ENCODE data around the gene SBF1.
A peak's percentile ranks its signal among the peaks of the same experiment; 100 is the strongest.

SBF1 gene

GRCh38 chr22:50465066-50465930 lies 9.5 kb downstream of the SBF1 start:
- no peak for DNase-seq

- DNase-seq = no peak
These were observed 10.4 kb downstream of the SBF1 start for GRCh38 chr22:50464451-50464850.

GRCh38 chr22:50463188-50463900 lies 11.5 kb downstream of the SBF1 start:
- DNase-seq = no peak

- DNase-seq = no peak
These were observed 12.8 kb downstream of the SBF1 start for GRCh38 chr22:50461979-50462540.

GRCh38 chr22:50461536-50461935 lies 13.3 kb downstream of the SBF1 start:
- DNase-seq = no peak

GRCh38 chr22:50460938-50461337 lies 13.9 kb downstream of the SBF1 start:
- no peak for DNase-seq

- no peak for DNase-seq
These were observed 15.2 kb downstream of the SBF1 start for GRCh38 chr22:50459496-50460140.

- DNase-seq = no peak
These were observed 15.8 kb downstream of the SBF1 start for GRCh38 chr22:50459016-50459415.

- no peak for DNase-seq
These were observed 18.2 kb downstream of the SBF1 start for GRCh38 chr22:50456466-50457234.

- DNase-seq = no peak
These were observed 18.8 kb downstream of the SBF1 start for GRCh38 chr22:50456026-50456425.

- no peak for DNase-seq
These were observed 19.6 kb downstream of the SBF1 start for GRCh38 chr22:50455201-50455600.

- DNase-seq = no peak
These were observed 20.2 kb downstream of the SBF1 start for GRCh38 chr22:50454556-50455075.

- DNase-seq = no peak
These were observed 22.2 kb downstream of the SBF1 start for GRCh38 chr22:50452649-50453048.

- no peak for DNase-seq
These were observed 27.0 kb downstream of the SBF1 start for GRCh38 chr22:50447576-50448551.

GRCh38 chr22:50446708-50447575 lies 27.9 kb downstream of the SBF1 start:
- no peak for DNase-seq

- DNase-seq = no peak
These were observed 28.7 kb downstream of the SBF1 start for GRCh38 chr22:50445880-50446707.

GRCh38 chr22:50445071-50445879 lies 29.6 kb downstream of the SBF1 start:
- peak; percentile 41 to 52 for DNase-seq

GRCh38 chr22:50444663-50445062 lies 30.2 kb downstream of the SBF1 start:
- DNase-seq = no peak
